ENCODE measurements around the gene TPD52L1.

GRCh38 chr6:125233202-125233601 lies 79.6 kb downstream of the TPD52L1 start:
- TF ChIP-seq CCDC6 (CRISPR knock-in tag; IDR thresholded peaks at IDR 0.05) (no peak), SALL2 (CRISPR knock-in tag; IDR thresholded peaks at IDR 0.05) (no peak), TCF12 (IDR thresholded peaks at IDR 0.05) (no peak), TCF12 (CRISPR knock-in tag; IDR thresholded peaks at IDR 0.05) (no peak), POLR2A (IDR thresholded peaks at IDR 0.05; ENCODE audit: insufficient read depth in 1 of 2, low read depth in 2 of 2, low read length in 2 of 2) (no peak), HDAC1 (CRISPR knock-in tag; IDR thresholded peaks at IDR 0.05) (no peak), ZNF484 (CRISPR knock-in tag; IDR thresholded peaks at IDR 0.05; ENCODE audit: borderline replicate concordance, low read depth) (no peak), ZNF704 (CRISPR knock-in tag; IDR thresholded peaks at IDR 0.05; ENCODE audit: borderline replicate concordance) (no peak), ZNF18 (CRISPR knock-in tag; IDR thresholded peaks at IDR 0.05; ENCODE audit: insufficient replicate concordance) (no peak), ZMYM3 (CRISPR knock-in tag; IDR thresholded peaks at IDR 0.05) (no peak), MAX (IDR thresholded peaks at IDR 0.05) (no peak)
